Mucosa of descending colon (tissue), 3 donors: ENCODE data around the gene ERGIC1. TPM values are rescaled to one million over a fixed set of nuclear protein-coding genes. Genes with fewer than 3 reads are reported as not detected.

Experiments
- ATAC-seq: fragments of 200-7000 bp; cut with Tn5 transposase; one replicate; pipeline ENCODE4 v1.9.1; 2020; ENCODE audit warnings: mild to moderate bottlenecking, moderate library complexity
- DNase-seq, 3 donors: peaks; one replicate each; pipeline ENCODE4 v3.0.0-alpha.2; 2020
- H3K36me3 ChIP-seq: fragments of 200-600 bp; one replicate; pipeline ENCODE4 v1.8.0; 2021; ENCODE audit warnings: low read depth, mild to moderate bottlenecking
- H3K4me1 ChIP-seq: fragments of 200-600 bp; one replicate; pipeline ENCODE4 v1.8.0; 2021; ENCODE audit warnings: low read depth, mild to moderate bottlenecking
- H3K4me3 ChIP-seq: fragments of 200-600 bp; one replicate; pipeline ENCODE4 v1.8.0; 2021; ENCODE audit warnings: mild to moderate bottlenecking
- H3K9me3 ChIP-seq: fragments of 200-600 bp; one replicate; pipeline ENCODE4 v1.8.0; 2021; ENCODE audit warnings: mild to moderate bottlenecking
- CTCF ChIP-seq: fragments of 200-600 bp; IDR thresholded peaks from one replicate; pipeline ENCODE4 v1.8.0; 2022; ENCODE audit warnings: antibody characterized with exemption, mild to moderate bottlenecking
- intact Hi-C, 2 donors: fragments of 100-400 bp; cut with DNase I in 1 of 2; cut with micrococcal nuclease in 1 of 2; formaldehyde crosslinking; loops; one replicate each; pipeline versions ENCODE4 v1.11.0 to v1.11.1; 2022; cut with DNase I, micrococcal nuclease
- total RNA-seq, 3 donors: library from RNA; stranded (reverse); fragmentation: NEBNext Ultra II Directional in 2 of 3; extraction: Animal tissue kit (Norgen Biotek cat#: 25700) in 2 of 3; gene quantifications; one replicate each; pipeline versions ENCODE4 v1.2.1 to v1.2.4, GENCODE V29; 2021 to 2023
- donor health status: DM: no; HTN: no; CAD: no; lungs with moderate emphysema.
- donor health status: DM: no; HTN: no; CAD: no.
- donor health status: DM: no; HTN: yes; CAD: no.

Gene ERGIC1
- total RNA-seq, 3 donors from 2014 or later: 153 to 222 (median 199) TPM

- intact Hi-C loops: no loop called here
- Histone ChIP-seq H3K36me3 (no peaks in the 10 kb centered on the region), H3K4me1 (peaks cover 5% of the 10 kb centered on the region), H3K4me3 (peak overlapping the region; percentile 70), H3K9me3 (no peaks in the 10 kb centered on the region)
- no peak for ATAC-seq
- no peak for TF ChIP-seq CTCF
- DNase-seq: no peak
Measured at GRCh38 chr5:172959824-172960799, 126.1 kb downstream of the ERGIC1 start.

GRCh38 chr5:172969921-172970320 is 135.9 kb downstream of the ERGIC1 start:
- Histone ChIP-seq H3K4me3 (no peak overlapping the region), H3K36me3 (no peaks in the 10 kb centered on the region), H3K9me3 (no peaks in the 10 kb centered on the region), H3K4me1 (no peaks in the 10 kb centered on the region)
- ATAC-seq: no peak
- no peak for TF ChIP-seq CTCF
- intact Hi-C loops: no loop called here
- DNase-seq: no peak

GRCh38 chr5:172971482-172971881 is 137.4 kb downstream of the ERGIC1 start:
- TF ChIP-seq CTCF: no peak
- intact Hi-C loops: no loop called here
- DNase-seq: no peak
- Histone ChIP-seq H3K9me3 (no peaks in the 10 kb centered on the region), H3K4me3 (no peak overlapping the region), H3K36me3 (no peaks in the 10 kb centered on the region), H3K4me1 (no peaks in the 10 kb centered on the region)
- no peak for ATAC-seq

GRCh38 chr5:172972552-172972951 is 138.5 kb downstream of the ERGIC1 start:
- no peak overlapping the region for H3K4me3 ChIP-seq
- intact Hi-C loops: no loop called here
- no peak for ATAC-seq
- H3K9me3 ChIP-seq: no peaks in the 10 kb centered on the region
- no peaks in the 10 kb centered on the region for H3K4me1 ChIP-seq
- H3K36me3 ChIP-seq: no peaks in the 10 kb centered on the region
- no peak for TF ChIP-seq CTCF
- no peak for DNase-seq

GRCh38 chr5:172973127-172973916 is 139.3 kb downstream of the ERGIC1 start:
- H3K4me1 ChIP-seq: no peaks in the 10 kb centered on the region
- no peak for TF ChIP-seq CTCF
- intact Hi-C loops: no loop called here
- no peaks in the 10 kb centered on the region for H3K9me3 ChIP-seq
- ATAC-seq (no peak), DNase-seq (no peak)
- no peak overlapping the region for H3K4me3 ChIP-seq
- no peaks in the 10 kb centered on the region for H3K36me3 ChIP-seq
